GM12892 (cell line): ENCODE measurements around the gene EVX1.

Source experiments
- DNase-seq: peaks from one replicate; pipeline ENCODE4 v3.0.0; 2011; ENCODE audit not compliant: insufficient read length
- FAIRE-seq: peaks from 2 replicates; lab custom pipeline; 2011; peaks lifted over from hg19 to GRCh38; lab: Jason Lieb, UNC
- POLR2A ChIP-seq: IDR thresholded peaks from 2 replicates; pipeline ENCODE4 v1.6.1; 2011; ENCODE audit warnings: low read depth, low read length, control low read depth
- POLR2AphosphoS5 ChIP-seq: IDR thresholded peaks from 2 replicates; pipeline ENCODE4 v1.6.1; 2011; ENCODE audit warnings: low read depth, low read length, control low read depth
- TAF1 ChIP-seq: IDR thresholded peaks from 2 replicates; pipeline ENCODE4 v1.6.1; 2011; ENCODE audit warnings: low read depth, mild to moderate bottlenecking, control low read depth, low read length, borderline replicate concordance

Gene EVX1

GRCh38 chr7:27209933-27210440 lies 32.6 kb upstream of the EVX1 start:
- DNase-seq (no peak), FAIRE-seq (no peak)
- no peak for TF ChIP-seq POLR2A
- no peak for TF ChIP-seq POLR2AphosphoS5
- TF ChIP-seq TAF1 = no peak

DNA sequence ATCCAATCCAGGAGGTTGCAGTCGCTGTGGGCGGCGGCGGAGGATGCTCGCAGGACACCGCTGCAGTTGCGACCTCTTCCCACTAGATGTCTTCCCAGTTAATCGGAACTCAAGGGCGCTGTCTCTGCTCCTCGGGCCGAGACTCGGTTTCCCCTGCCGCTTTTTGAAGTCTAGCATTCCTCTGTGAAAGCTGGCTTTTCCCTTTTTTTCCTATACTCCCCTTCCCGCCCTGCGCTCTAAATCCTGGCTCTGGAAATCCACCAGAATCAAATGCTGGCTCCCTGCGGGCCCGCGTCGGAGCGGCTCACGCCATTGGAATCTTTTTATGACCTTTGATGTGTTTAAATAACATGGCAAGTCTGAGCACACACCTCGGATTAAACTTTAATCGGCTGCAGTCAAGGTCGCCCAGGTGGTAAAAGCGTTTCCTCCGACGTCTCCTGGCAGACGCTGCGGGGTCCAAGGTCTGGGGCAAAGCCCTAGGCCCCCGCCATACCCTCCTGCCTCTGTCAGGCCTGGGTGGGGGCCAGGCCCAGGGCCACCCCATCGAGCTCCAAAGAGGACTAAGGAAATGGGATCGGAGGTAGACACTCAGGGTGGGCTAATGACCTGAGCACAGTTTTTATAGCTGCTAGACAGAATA lies 32.0 kb upstream of the EVX1 start:
- DNase-seq (no peak), FAIRE-seq (no peak)
- TF ChIP-seq TAF1 = no peak
- no peak for TF ChIP-seq POLR2AphosphoS5
- no peak for TF ChIP-seq POLR2A

DNA sequence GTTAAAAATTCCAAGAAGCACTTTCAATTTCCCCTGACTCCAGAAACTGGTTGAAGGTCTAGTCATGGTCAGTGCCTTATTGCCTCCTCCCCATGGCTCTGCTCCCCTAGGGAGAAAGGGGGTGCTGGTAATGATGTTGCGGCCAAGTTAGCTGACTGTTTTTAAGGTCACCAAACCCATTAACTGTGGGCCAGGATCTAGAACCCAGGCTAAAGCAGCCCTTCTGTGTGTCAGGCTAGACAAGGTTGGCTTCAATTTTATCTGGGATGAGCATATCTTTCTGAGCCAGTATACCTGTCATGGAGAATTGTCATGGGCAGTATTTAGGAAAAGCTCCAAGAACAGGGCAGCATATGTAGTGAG lies 31.5 kb upstream of the EVX1 start:
- no peak for DNase-seq
- FAIRE-seq = no peak
- TF ChIP-seq TAF1 = no peak
- no peak for TF ChIP-seq POLR2AphosphoS5
- no peak for TF ChIP-seq POLR2A

GRCh38 chr7:27211764-27212204 lies 30.8 kb upstream of the EVX1 start:
- FAIRE-seq (no peak), DNase-seq (no peak)
- TF ChIP-seq POLR2AphosphoS5 = no peak
- TF ChIP-seq TAF1 = no peak
- no peak for TF ChIP-seq POLR2A

DNA sequence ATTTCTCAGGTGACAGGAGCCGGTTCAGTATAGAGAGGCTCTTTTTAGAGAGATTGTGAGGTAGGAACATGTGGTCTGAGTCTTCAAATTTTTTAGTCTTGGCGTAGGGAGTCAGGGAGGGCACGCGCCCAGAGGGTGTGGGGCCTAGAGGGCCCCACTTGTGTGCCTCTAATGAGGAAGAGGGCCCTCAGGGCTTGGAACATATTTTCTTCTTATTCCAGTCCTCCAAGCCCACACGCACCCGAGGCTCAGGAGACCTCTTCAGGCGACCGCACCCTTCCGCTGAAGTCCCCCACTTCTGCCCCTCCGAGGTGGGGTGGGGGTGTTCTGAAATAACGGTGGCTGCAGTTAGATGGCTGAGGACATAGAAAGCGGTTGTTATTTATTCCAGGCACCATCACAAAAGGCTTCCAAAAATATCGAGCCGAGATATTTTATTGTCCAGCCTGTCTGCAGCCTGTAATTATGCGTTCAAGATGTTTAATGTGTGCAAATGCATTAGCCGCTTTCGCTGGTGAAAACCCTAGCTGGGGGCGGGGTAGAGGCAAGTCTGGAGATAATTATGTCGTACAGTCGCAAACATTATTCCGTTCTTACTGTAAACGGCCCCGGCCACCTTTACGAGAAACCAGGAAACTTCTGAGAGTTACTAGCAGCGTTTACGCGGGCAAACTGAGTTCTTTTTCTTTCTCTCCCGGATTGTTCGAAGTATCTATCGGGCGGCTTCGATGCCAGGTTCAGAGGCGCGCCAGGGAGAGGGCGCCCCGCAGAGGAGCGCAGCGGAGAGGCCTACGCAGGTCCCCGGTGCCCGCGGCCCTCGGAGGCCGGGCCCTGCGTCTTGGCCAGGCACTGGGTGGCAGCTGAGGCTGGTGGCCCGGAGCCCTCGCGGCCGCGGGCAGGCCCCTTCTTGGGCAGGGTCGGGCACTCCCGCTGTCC lies 29.8 kb upstream of the EVX1 start:
- FAIRE-seq = no peak
- no peak for TF ChIP-seq POLR2A
- TF ChIP-seq TAF1 = no peak
- no peak for TF ChIP-seq POLR2AphosphoS5
- no peak for DNase-seq

DNA sequence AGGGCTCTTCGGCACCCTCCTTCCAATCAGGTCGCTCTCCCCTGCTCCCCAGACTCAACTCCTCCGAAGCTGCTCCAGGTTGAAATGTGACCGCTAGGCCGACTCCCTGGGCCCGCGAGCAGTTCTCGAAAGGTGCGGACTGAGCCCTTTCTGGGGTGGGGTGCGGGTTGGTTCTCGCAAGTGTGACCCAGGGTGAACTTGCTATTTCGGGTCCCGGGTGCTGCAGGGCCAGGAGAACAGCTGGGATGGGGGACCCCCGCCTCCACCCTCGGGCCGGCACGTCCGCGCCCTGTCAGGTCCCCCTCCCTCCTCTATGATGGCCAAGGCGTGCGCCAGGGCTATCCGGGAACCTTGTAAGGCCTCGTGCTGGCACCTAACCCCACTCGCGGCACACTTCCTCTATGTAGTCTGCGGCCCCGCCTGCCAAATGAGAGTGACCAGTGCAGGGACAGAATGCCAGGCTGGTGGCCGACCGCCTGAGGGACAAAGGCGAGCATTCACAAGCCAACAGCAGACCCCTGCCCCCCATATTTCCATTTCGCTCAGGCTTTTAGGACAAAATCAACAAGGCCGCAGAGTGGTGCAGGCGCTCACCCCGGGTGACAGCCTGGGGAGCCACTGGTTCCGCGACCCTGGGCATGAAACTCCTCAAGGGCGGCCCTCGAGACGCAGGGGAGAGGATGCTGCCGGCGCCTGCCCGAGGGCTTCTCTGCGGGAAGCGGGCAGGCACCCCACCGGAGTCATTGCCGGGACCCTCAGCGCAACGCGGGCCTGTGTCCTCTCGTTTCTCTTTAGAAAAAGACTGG lies 29.0 kb upstream of the EVX1 start:
- TF ChIP-seq POLR2A = no peak
- TF ChIP-seq TAF1 = no peak
- no peak for TF ChIP-seq POLR2AphosphoS5
- FAIRE-seq (no peak), DNase-seq (no peak)

DNA sequence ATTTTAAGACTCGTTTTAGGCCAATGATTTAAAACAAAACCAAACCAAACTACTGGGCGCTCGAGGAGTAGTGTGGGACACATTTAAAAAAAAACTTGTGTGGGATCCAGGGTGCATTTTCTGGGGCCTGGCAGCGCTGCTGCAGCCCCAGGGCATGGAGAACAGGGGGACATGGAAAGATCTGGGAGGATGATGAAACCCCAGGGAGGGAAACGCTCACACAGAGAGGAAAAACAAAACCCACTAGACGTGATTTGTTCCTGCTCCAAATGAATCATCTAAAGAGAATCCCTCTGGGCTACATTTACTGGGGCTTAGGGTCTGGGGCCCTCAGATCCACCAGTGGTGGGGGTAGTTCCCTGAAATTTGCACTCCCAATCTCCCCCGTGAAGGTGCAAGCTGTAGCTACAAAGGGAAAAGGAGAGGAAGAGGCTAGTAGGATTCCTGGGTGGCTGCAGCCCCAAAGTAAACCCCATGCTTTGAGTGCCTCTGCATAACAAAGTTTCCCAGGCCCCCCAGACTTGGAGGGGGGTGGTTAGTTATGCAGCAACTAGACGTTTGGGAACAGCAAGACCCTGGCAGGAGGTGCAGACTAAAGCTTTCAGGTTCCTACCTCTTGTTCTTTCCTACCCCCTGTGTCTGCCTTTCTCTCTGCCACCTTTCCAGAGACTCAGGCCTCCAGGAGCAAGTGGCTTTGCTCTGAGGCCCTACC lies 28.2 kb upstream of the EVX1 start:
- TF ChIP-seq TAF1 (no peak), POLR2A (no peak), POLR2AphosphoS5 (no peak)
- FAIRE-seq (no peak), DNase-seq (no peak)

GRCh38 chr7:27215356-27215755 lies 27.2 kb upstream of the EVX1 start:
- no peak for DNase-seq
- TF ChIP-seq POLR2A = no peak
- no peak for TF ChIP-seq TAF1
- TF ChIP-seq POLR2AphosphoS5 = no peak
- FAIRE-seq = no peak

GRCh38 chr7:27217951-27218350 lies 24.7 kb upstream of the EVX1 start:
- DNase-seq (no peak), FAIRE-seq (no peak)
- TF ChIP-seq POLR2AphosphoS5 (no peak), POLR2A (no peak)

GRCh38 chr7:27219821-27220220 lies 22.8 kb upstream of the EVX1 start:
- no peak for FAIRE-seq
- DNase-seq = no peak
- TF ChIP-seq TAF1 (no peak), POLR2AphosphoS5 (no peak), POLR2A (no peak)

DNA sequence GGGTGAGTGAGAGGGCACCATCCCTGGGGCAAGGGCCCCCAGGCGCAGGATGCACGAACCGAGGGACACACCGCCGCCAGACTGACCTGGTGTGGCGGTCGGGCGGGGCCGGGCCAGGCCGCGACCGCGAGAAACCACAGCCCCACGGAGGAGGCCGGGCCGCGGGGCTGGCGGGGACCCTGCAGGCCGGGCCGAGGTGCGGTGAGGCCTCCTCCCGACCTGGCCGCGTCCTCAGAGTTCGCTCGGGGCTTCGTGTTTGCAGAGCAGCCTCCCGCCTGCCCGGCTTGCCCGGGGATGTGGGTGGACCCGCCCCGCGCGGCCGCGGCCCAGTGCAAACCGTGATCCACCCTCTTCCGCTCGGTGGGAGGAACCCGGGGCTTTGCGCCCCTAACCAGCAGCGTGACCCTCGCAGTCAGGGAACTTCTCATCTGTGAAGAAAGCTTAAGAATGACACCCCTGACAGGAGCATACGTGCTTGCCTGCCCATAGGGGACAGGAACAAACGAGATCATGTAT lies 22.1 kb upstream of the EVX1 start:
- no peak for TF ChIP-seq TAF1
- no peak for TF ChIP-seq POLR2AphosphoS5
- no peak for TF ChIP-seq POLR2A
- FAIRE-seq (no peak), DNase-seq (no peak)
